ENCODE results near the gene COPZ1.

COPZ1 gene

GRCh38 chr12:54394281-54394719 is 69.4 kb downstream of the COPZ1 start:
- no peak for DNase-seq (ENCODE audit: low read depth)

- DNase-seq (ENCODE audit: low read depth): no peak
Measured at GRCh38 chr12:54394986-54395385, 70.1 kb downstream of the COPZ1 start.

GRCh38 chr12:54395545-54395944 is 70.6 kb downstream of the COPZ1 start:
- no peak for DNase-seq (ENCODE audit: low read depth)

GRCh38 chr12:54397157-54397556 is 72.2 kb downstream of the COPZ1 start:
- no peak for DNase-seq (ENCODE audit: low read depth)

- no peak for DNase-seq (ENCODE audit: low read depth)
Measured at GRCh38 chr12:54398218-54398617, 73.3 kb downstream of the COPZ1 start.

- peak; percentile 50 for DNase-seq (ENCODE audit: low read depth)
Measured at GRCh38 chr12:54398995-54399793, 74.3 kb downstream of the COPZ1 start.

- DNase-seq (ENCODE audit: low read depth): no peak
Measured at GRCh38 chr12:54401119-54401518, 76.2 kb downstream of the COPZ1 start.

Measured in T-helper 22 cell (primary cell).